Body of pancreas (tissue), 4 donors: ENCODE data around the gene LHFPL6.

ENCODE experiments used
- POLR2A ChIP-seq, 3 donors: fragments of 450-650 bp; IDR thresholded peaks; one replicate each; pipeline ENCODE4 v1.6.1; 2016; ENCODE audit warnings: antibody characterized with exemption in 3 of 3, mild to moderate bottlenecking in 2 of 3
- TF ChIP-seq, protein P1 (sequence below), 7 experiments: fragments of 450-650 bp in 4 of 7; fragments of 200-600 bp in 3 of 7; sonication (generic) in 3 of 7; IDR thresholded peaks; one replicate each; pipeline ENCODE4 v1.5.1; 2016 to 2019; ENCODE audit warnings: antibody characterized with exemption in 7 of 7

- TF ChIP-seq, protein P1, sequence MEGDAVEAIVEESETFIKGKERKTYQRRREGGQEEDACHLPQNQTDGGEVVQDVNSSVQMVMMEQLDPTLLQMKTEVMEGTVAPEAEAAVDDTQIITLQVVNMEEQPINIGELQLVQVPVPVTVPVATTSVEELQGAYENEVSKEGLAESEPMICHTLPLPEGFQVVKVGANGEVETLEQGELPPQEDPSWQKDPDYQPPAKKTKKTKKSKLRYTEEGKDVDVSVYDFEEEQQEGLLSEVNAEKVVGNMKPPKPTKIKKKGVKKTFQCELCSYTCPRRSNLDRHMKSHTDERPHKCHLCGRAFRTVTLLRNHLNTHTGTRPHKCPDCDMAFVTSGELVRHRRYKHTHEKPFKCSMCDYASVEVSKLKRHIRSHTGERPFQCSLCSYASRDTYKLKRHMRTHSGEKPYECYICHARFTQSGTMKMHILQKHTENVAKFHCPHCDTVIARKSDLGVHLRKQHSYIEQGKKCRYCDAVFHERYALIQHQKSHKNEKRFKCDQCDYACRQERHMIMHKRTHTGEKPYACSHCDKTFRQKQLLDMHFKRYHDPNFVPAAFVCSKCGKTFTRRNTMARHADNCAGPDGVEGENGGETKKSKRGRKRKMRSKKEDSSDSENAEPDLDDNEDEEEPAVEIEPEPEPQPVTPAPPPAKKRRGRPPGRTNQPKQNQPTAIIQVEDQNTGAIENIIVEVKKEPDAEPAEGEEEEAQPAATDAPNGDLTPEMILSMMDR (IDR thresholded peaks at IDR 0.05): no peak
- TF ChIP-seq POLR2A (IDR thresholded peaks at IDR 0.05): no peak
Observed at GRCh38 chr13:39469676-39470075, 133.3 kb downstream of the LHFPL6 start.
